GM19455 (cell line): ENCODE data around the gene PCOLCE2.
"Not testable (repeated sequence)": the region's sequence is repeated elsewhere in the genome, so short reads cannot be mapped to it uniquely, and the experiment has no call there.

Source experiments
- ATAC-seq: cut with Tn5 transposase; IDR thresholded peaks from one replicate; pipeline ENCODE4 v1.9.1; 2021; ENCODE audit not compliant: unreplicated experiment

Gene PCOLCE2

DNA sequence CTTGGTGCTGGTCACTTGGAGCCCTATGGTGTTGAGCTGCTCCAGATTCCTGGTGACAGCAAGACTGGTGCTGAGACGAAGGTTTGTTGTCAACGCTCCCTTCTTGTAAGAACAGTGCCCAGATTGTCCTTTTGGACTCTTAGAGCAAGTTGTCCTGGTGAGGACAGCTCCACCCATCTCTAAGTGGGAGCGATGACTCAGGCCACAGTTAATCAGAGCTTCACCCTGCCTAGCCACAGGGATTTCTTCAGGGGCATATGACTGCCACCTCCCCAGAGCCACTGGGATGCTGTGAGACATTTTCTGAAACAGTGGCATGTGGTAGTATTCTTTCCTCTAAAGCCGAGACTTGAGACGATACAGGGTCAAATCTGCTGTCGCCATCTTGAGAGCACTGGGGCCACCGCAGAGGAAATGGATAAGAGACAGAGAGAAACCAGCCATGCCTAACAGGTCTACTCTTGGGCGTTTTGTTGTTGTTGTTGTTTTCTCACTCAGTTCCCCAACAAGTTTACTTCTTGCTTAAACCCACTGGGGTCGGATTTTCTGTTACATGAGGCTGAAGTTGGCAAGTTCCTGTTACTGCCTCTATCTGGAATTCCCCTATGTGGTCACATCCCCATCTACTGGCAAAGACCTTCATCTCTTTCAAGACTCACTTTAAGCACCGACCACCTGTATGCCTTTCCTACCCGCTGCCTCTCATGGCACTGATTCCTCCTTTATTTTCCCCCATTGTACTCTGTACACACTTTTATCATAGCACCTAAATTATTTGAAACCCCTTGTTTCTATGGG, 16.0 kb upstream of the PCOLCE2 start:
- ATAC-seq: no peak

DNA sequence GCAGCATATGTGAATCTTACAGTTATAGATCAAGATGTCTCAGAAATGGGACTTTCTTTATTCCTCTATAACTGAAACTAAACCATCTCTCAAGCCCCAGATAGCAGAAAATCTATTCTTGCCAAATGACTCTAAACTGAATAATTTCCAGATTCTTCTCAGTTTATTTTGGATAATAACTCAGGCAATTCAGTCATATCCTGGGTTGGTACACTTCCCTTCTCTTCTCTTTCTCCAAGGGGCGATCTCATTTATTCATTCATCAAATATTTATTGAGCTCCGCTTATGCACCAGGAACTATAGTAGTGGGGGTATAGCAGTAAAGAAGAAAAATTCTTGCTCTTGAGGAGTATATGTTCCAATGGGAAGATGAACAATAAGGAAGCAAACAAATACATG, 13.5 kb upstream of the PCOLCE2 start:
- ATAC-seq: no peak

DNA sequence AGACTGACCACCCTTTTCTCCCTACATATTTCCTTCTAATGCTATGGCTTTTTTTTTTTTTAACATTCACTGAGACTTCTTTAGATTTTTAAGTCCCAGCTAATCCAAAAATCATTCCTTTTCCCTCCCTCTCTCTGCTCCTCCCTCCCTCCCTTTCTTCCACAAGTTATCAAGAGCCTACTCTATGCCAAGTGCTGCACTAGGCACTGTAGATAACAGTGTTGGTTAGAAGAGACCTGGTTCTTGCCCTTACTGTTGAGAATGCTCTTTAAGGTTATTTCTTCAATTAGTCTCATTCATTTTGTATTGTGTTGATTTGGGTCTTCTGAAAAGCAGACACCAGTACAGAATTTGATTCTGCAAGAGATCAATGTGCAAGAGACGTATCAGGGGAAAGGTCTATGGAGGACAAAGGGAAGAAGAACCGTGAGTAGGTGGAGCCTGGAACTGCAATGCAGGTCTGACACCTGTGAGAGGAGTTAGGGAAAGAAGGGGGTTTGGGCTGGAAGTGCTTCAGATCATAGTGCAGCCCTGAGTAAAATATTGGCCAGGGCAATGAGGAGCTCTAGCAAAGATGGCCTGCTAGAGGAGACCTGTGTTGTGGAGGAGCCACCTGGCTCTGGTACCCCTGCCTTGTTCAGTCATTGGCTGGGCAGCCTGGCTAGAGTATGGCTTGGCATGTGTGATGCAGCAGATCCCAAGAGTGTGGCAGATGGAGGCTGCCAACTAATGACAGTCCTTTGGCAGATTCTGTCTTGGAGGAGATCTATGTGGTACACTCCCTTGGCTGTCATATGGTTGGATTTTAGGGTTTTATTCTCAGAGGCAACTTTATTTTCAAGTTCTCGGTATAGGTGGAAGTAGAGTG, 9.7 kb upstream of the PCOLCE2 start:
- no peak for ATAC-seq

DNA sequence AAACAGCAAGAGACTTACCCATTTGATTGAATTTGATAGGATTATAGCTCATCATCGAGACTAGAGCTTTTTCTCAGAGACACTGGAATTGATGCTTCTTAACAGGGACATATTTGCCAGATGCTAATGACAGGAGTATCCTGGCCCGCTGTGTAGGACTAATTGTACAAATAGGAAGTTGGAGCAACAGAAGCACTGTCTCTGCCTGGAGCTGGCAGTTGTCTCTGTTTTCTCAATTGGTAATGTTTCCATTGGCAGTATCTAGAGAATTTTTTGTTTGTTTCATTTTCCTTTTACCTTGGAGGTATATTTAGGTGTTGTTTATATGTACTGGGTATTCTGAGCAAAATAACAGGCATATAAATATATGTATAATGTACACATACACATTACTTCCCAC, 8.9 kb upstream of the PCOLCE2 start:
- no peak for ATAC-seq

DNA sequence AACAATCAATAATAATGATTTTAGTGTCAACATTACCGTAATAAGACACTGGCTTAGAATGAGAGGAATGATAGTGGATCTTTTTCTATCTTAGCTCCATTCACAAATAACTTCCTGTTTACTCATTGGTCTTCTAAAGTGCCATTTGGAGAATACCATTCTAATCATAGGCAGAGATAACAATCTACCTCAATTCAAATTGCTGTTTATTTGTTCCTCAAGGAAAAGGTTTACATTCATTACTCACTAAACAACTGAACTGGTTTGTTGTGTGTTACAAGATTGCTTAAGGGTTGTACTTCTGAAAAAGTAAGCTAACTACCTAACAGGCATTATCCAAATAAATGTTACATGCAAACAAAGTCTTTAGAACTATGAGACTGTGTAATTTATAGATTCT, 8.1 kb upstream of the PCOLCE2 start:
- no peak for ATAC-seq

DNA sequence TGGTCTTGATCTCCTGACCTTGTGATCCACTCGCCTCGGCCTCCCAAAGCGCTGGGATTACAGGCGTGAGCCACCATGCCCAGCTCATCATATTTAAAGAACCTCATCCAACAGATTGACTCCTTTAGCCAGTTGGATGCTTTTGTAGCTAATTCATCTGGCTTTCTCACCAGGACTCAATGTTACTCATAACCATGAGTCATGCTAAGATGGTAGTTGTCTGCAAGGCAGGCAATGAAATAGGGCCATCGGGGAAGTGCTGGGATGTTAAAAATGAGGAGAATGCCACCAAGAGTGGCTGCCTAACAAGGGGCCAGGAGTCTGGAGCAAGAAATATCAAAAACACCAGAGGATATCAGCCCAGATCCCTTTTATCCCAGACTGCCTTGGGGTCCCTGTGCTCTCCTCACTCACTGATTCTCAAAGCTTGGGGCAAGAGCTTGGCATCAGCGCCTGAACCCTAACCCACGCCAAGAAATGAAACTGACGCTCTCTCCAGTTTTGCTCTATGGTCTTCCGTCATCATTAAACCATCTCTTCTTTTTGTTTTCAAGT, 7.4 kb upstream of the PCOLCE2 start:
- no peak for ATAC-seq

DNA sequence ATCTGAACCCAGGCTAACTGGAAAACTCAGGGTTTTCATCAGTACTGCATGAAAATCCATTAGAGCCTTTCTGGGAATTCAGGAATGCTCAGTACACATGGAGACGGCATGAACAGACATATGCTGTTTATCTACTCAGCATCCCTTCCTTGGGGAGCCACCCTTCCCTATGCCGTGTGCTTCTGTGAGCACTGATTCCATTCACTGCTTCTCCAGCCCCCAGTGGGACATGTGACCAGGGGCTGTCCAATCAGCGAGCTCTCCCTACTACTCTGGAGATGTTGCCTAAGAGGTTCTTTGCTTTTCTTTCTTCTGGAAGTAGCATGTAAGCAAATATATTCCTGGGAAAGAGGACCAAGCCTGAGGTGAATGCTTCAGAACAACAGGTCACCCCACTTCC, 5.6 kb upstream of the PCOLCE2 start:
- no peak for ATAC-seq

DNA sequence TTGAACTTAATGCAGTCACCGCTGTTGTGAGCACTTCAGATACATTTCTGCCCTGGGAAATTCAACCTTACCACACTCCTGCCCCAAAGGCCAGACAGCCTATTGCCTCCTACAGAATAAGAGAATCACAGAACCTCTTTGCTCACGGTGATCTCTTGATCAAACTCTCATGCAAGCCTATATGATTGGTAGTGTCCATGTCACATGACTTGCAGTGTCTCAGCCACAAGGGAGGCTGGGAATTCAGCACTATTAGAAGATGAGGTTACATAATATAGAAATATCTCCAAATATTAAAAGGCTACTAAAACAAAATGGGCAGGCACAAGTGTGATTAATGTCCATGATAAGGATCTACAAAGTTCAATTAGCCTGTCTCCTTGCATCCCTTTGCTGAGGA, 3.8 kb upstream of the PCOLCE2 start:
- ATAC-seq: no peak

DNA sequence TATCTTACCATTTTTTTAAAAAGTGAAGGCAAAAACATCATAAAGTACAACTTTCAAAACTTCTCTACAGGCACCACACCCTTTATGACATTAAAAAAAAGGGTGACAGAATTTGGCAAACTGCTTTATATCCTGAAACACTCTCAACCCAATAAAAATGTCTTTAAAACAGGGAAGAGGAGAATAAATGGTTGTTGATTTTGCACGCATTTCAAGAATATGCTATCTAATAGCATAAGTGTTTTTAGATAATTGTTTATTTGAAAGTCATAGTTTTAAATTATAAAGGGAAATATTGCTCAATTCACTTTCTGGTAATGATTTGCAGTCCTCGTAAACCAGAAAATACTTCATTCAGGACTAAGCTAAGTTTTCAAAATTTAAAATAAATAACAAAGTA, 1.7 kb upstream of the PCOLCE2 start:
- no peak for ATAC-seq

DNA sequence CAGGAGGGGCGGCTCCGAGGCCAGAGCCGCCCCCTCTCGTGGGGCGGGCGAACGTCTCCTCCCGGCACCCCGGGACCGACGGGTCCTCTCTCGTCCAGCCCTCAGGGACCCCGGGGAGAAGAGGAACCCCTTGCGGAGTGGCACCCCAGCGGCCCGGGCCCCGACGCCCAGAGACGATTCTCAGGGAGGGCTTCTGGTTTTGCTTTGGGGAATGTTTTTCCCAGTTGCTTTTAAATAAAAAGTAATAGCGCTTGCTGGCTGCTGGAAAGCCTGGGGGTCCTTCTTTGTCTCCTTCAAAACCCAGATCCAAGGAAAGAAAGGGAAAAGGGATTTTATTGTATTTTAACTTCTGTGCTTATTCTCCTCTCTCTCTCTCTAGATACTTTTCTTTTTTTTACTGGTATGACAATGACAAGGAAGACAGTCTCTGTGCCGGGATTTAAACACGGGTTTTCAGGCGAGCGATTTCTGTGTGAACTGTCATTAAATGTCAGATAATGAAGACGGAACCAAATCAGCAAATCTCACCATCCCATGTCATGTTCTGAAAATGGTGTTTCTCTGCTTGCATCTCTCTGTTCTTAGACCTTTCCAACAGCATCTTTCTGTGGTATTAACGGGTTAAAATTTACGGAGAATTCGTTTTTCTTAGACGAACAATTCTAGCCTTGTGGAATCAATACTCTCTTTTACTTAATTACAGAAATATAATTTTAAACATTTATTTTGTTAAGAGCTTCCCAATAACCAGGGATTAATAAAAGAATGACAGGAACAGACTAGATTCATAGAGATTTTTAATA, 530 bp upstream of the PCOLCE2 start:
- no peak for ATAC-seq

DNA sequence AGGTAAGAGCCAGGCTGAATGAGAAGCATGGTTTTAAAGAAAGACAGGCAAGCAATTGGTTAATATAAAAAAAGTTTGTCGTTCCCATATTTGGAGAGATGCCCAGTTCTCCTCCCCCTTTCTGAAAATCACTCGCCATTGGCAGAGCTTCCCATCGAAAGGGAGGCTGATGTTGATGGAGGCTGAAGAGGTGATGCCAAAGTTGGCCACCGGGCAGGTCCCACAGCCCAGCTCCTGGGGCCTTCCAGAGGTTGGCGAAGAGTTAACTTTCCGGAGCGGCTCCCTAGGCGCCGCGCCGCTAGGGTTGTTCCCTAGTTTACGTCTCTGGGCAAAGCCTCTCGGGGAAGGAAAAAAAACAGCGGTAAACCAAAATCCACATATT, 793 bp downstream of the PCOLCE2 start:
- ATAC-seq: no peak

DNA sequence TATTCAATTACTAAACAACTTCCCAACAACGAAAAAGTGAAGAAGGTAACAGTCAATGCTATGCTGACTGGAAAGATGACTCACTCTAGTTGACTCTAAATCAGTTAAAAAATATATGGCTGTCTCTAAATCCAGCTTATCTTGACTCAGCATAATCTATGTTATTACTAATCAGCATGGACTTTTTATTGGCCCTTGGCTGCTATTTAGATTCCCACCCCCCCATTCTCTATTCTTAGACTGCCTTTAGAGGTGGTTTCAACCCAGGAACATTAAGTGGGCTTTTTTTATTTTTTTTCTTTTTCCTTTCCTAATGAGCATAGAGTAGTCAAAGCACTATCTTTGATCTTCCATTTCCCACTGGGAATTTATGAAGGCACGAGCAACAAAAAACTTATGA, 1.9 kb downstream of the PCOLCE2 start:
- ATAC-seq: no peak

DNA sequence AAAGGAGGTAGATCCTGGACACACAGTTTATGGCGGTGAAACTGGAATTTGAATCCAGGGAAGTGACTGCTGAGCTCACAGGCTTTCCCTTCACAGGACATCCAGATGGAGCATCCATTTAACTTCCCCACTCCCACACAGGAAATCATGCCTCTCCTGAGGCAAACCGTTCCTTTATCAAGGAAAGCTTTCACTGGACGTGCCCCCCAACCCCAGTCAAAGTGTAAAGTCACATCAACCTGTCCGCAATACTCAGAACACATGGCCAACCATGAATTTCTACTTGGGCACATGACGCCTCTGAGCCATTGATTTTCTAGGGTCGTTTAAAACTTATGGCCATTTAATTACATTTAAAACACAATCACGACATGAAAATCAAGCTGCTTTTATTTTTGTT, 2.9 kb downstream of the PCOLCE2 start:
- ATAC-seq: no peak

DNA sequence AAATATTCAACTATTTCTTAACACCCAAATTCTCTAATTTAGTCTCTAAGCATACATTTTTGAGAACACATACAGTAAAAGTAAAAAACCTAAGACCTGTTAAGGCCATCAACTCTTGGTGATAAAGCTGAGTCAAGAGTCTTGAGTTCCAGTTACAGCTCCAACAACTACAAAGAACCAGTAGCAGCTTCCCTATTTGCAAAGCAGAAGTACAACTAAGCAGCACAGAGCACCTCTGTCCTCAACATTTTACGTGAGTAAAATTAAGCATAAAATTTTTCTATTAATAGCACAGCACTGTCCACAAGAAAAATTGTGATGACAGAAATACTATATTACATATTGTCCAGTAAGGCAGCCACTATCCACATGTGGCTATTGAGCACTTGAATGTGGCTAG, 4.4 kb downstream of the PCOLCE2 start:
- no peak for ATAC-seq

DNA sequence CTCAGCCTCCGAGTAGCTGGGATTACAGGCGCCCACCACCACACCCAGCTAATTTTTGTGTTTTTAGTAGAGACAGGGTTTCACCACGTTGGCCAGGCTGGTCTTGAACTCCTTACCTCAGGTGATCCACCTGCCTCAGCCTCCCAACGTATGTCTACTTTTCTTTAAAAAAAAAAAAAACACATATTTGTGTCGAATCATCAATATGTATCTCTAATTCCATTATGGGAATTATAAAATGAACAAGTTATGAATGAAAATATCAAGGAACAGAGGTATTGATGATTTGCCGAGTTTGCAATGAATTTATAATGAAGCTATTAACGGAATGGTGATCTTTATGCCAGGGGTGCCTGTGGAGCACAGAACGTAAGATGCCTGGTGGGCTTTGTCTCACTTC, 5.3 kb downstream of the PCOLCE2 start:
- ATAC-seq: not testable (repeated sequence)

DNA sequence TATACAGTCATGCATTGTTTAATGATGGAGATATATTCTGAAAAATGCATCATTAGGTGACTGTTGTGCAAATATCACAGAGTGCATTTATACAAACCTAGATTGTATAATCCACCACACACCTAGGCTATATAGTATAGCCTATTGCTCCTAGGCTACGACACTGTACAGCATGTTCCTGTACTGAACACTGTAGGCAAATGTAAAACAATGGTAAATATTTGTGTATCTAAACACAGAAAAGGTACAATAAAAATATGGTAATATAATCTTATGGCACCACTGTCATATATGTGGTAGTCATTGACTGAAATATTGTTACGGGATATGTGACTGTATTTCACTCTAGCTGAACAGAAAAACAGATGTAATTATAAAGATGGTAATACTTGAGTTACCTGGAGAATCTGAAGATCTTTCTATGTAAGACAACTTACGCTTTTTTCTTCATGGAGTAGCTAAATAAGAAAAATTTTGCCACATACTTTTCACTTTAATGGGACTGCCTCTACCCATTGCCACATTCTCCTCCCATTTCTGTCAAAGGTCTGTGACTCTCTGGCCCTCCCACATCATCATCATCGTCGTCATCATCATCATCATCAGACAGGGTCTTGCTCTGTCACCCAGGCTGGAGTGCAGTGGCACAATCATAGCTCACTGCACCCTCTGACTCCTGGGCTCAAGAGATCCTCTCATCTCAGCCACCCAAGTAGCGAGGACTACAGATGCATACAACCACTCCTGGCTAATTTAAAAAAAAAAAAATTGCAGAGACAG, 7.2 kb downstream of the PCOLCE2 start:
- no peak for ATAC-seq

DNA sequence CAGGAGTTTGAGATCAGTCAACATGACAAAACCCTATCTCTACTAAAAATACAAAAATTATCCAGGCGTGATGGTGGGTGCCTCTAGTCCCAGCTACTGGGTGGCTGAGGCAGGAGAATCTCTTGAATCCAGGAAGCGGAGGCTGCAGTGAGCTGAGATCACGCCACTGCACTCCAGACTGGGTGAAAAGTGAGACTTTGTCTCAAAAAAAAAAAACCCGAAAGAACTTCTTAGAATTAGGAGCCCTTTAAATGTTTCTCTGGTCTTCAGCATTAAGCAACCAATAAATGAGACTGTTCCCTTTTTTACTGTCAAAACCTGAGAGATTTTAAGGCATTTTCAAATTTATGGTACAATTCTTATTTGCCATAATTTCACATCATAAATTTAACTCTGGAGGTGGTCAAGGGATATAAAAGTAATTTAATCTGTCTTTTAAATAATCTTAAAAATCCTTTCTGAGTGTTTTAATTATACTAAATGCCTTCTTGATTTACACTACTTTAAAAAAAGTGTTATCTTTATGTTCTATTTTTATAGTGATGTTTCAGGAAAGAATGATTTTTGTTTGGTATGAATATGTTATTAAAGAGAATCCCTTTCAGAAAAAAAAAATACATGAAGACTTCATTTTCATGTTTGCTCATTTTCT, 10.1 kb downstream of the PCOLCE2 start:
- no peak for ATAC-seq

DNA sequence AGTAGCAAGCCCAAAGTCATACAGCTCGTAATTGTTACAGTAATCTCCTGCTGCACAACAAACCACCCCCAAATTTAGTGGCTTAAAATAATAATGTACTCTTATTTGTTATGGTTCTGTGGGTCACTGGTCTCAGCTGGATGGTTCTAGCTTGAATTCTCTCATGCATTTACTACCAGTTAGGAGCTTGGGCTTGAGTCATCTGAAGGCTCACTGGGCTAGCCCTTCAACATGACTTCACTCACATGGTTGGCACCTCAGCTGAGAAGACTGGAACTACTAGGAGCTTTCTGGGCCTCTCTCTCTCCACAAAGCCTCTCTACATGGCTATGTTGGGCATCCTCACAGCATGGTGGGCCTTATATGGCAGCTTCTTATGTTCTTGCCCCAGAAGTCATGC, 12.5 kb downstream of the PCOLCE2 start:
- ATAC-seq: no peak

DNA sequence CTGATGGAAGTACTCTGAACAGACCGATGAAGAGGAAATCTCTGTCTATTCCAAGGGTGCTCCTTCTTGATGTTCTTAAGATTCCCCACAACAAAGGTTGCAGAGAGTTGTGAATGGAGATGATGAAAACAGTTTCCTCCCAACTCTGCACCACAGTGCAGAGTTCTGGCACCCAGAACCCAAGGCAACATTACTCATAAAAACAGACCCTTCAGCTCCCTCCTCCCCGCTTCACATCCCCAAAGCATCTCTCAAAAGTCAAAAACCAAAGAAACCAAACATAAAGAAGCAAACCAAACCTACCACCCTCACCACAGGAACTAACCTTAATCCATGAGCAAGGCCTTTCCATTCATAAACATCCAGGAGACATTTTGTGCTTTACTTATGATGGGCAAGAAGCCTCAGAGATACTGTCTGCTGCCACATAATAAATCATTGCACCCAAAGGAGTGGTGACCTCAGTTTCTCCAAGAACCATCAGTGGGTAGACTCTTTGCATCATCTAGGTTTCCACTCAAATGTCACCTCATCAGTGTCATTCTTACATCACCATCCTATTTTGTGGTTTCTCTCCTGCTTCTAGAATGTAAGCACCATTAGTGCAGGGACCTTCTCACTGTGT, 13.2 kb downstream of the PCOLCE2 start:
- no peak for ATAC-seq

DNA sequence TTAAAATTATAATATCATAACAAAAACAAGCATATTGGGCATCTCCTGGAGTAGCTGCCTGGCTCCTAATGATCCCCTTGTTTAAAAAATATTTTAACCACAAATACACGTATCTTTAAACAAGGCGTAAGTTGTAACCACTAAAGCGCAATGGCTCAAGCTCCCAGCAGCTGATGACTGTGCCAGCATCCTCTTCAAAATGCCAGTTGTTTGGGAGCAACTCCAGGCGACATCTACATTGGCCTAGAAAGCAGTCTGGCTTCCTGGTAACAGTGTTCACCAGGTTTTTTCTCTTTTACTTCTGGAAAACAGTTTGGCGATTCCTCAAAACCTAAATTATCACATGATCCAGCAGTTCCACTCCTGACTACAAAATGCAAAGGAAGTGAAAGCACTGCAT, 13.8 kb downstream of the PCOLCE2 start:
- ATAC-seq: no peak
